HG03159 (cell line): ENCODE results near the gene AK3.
"Not testable (repeated sequence)": the region's sequence is repeated elsewhere in the genome, so short reads cannot be mapped to it uniquely, and the experiment has no call there.

Source experiments
- ATAC-seq: cut with Tn5 transposase; IDR thresholded peaks from one replicate; pipeline ENCODE4 v1.9.1; 2021; ENCODE audit warnings: mild to moderate bottlenecking, moderate library complexity; ENCODE audit not compliant: unreplicated experiment

Gene AK3

DNA sequence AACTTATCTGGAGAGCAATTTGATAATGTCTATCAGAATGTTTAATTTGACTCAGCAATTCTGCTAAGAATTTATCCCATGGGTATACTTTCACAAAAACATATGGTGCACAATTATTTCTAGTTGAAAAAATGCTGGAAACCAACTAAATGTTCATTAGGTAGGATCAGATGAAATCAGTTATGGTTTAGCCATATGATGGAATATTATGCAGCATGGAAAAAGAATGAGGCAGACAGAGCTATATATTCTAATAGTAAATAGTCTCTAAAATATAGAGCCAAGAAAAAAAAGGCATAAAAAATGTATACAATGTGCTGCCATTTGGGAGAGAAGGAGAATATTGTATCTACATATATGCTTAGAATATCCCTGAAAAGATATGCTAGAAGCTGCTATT lies 71.1 kb downstream of the AK3 start:
- ATAC-seq = no peak

DNA sequence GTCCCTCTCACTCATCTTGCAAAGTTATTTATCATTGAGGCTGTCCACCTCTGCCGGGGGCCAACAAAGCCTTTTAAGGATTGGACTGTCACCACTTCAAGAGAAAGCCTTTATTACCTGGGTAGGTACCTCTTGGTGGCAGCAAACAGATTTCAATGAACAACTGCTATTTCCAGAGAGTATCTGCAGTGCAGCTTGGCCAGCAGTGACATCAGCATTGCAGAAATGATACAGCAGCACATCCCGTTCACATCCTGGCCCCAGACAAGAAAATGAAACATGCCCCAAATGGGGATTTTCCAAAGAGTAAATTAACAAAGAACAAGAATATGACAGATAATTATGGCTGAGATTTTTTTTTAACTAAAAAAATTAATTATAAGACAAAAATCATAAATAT lies 72.4 kb downstream of the AK3 start:
- ATAC-seq = no peak

DNA sequence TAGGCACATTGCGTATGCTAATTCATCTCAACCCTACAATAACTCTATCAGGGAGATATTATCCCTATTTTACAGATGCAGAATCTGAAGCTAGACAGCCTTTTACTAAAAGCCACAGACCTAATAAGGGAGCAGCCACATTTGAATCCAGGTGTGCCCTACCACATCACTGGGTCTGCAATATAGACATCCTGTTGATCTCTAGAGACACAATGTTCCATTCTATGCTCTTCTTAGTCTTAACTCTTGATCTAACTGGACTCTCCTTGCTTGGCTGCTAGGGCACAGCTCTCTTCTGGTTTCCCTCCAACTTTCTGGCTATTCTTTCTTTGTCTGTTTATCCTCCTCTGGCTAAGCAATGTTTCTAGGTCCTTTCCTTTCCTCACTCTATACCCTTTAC lies 73.3 kb downstream of the AK3 start:
- ATAC-seq = no peak

DNA sequence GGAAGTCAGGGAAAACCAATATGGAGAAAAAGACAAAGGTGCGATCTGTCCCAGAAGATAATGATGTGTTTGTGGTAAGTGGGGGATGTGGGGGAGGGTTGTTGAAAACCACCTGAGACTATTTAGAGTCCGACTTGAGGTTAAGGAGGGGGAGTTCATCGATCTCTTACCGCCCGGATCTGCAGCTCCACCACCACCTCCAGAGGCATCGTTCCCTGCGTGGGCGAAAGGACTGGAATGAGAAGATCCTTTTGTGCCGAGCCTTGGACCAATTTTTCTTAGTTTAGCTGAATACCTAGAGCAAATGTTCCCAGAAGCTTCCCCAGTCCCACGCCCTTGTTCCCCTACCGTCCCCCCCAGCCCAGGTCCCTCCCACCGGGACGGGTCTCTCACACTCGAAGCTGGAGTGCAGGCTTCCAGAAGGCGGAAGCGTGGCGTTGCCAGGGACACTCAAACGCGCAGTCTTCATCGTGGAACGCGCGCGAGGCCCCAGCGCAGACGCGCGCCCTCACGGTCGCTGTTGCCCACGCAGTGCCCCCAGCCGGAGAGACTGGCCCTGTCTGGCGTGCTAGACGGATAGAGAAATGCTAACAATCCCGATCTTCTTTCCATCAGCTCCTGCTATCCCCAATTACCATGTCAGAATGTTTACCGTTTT lies 74.8 kb downstream of the AK3 start, which contains the start of gene SPATA6L:
Gene SPATA6L (minus strand): TSS at position 439 of the 658 bp plus-strand sequence. CDS start 230 bp downstream, at position 209.
- ATAC-seq = no peak

DNA sequence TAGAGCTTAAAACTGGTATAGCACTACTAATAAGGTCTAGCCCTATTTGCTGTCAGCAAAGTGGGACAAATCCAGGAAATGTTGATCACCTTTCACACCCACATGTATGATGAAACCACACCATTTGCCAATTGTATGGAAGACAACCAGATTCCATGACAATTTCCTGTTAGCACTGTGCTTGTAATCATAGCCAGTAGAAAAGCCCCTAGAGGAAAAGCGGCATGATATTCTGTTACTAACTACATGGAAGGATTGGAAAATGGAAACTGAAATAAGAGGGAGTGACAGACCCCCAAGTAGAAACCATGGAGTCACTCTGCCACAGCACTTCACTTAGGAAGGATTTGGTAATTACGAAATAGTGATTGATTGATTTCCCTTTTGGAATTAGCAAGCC lies 75.6 kb downstream of the AK3 start:
- no peak for ATAC-seq

DNA sequence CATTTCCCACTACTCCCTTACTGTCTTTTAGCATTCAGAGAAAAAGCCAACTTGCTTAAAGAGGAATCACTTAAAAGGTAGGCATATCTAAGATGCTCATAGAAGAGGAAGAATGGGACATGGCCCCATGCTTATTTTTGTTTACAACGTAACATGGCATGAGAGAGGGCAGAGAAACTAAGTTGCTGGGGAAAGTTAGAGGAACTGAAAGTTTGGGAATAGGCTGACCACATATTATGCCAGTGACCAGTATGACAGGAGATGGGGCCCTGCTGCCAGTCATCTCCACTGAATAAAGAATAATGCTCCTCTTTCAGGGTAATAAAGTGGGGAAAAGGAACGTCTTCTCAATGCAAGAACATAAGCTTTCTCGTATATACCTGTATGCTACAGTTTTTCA lies 77.0 kb downstream of the AK3 start:
- ATAC-seq = no peak

DNA sequence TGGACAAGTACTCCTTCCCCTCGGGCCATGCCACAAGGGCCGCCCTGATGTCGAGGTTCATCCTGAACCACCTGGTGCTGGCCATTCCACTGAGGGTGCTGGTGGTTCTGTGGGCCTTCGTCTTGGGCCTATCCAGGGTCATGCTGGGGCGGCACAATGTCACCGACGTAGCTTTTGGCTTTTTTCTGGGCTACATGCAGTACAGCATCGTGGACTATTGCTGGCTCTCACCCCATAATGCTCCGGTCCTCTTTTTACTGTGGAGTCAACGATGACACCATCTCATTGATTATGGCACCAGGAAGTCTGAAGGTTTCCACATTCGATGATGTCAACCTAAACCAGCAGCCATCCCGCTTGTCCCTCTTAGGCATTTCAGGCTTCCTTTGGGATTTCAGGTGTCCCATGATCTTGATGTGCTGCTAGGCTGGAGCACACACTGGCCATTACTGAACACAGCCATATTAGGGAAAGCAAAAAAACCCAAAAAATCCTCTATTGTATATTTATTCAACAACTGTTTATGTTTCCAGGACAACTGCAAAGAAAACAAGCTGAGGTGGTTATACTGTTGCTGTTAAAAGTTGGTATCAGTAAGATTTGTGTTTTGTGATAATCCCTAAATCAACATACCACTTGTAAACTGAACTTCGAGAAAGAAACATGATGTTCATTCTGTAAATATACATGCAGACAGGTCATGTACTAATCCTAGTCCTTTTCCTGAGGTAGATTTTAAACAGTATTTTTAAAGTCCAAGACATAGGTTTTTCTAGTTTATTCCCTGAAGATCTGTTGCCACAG lies 77.8 kb downstream of the AK3 start:
- peak; percentile 3 for ATAC-seq

DNA sequence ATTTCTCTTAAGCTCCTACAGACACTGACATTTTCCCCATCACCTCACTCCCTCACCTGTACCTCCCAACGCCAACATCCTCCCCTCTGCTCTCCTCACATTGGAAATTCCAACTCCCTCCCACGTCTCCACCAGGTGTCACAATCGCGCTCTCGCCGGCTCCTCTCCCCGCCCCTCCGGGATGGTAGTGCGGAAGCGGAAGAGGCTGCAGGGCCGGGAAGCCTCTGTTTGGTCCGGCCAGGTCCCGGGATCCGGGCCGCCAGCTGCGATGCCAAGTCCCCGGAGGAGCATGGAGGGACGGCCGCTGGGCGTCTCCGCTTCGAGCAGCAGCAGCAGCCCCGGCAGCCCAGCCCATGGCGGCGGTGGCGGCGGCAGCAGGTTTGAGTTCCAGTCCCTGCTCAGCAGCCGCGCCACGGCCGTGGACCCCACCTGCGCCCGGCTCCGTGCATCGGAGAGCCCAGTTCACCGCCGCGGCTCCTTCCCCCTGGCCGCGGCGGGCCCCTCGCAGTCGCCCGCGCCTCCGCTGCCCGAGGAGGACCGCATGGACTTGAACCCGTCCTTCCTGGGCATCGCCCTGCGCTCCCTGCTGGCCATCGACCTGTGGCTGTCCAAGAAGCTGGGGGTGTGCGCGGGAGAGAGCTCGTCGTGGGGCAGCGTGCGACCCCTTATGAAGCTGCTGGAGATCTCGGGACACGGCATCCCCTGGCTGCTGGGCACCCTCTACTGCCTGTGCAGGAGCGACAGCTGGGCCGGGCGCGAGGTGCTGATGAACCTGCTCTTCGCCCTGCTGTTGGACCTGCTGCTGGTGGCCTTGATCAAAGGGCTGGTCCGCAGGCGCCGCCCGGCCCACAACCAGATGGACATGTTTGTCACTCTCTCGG lies 78.7 kb downstream of the AK3 start, which contains the start of gene PLPP6:
Gene PLPP6 (plus strand): TSS at position 187 of the 881 bp plus-strand sequence. CDS start 82 bp downstream, at position 269.
- peak; percentile 72 for ATAC-seq

DNA sequence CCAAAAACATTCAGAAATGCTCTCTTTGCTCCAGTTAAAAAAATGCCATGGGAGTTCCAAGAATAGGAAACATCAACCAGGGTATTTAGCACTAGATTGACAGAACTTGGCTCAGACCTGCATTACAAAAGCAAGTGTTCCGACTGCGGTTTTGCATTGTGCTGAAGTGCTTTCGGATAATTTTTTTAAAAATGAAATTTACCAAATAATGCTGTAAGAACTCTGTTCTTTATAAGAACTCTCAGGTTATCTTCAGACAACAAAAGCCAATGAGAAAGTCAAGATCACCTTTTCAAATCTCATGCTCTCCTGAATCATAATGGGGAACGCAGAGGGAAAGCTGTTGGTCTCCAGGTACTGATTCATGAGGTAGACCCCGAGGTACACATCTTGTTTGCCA lies 79.4 kb downstream of the AK3 start:
- no peak for ATAC-seq

DNA sequence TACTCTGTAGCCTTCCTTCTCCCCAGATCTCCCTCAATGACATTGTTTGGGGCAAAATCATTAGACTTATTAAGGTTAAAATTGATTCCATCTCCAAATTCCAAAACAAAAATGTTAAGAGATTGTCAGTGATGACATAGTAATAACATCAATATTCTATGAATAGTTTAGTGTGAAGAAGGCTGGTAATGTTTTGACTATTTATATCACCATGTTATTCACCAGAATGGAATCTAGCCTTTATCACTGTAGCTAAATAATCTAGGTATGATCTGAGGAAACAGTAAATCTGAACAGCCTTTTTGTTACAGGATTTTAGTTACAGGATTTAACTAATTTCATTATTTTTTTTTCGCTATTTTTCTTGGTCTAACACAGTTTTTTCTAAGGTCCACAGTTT lies 79.8 kb downstream of the AK3 start:
- no peak for ATAC-seq

DNA sequence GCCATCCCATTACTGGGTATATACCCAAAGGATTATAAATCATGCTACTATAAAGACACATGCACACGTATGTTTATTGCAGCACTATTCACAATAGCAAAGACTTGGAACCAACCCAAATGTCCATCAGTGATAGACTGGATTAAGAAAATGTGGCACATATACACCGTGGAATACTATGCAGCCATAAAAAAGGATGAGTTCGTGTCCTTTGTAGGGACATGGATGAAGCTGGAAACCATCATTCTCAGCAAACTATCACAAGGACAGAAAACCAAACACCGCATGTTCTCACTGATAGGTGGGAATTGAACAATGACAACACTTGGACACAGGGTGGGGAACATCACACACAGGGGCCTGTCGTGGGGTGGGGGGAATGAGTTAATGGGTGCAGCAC lies 80.3 kb downstream of the AK3 start:
- not testable (repeated sequence) for ATAC-seq
